Upper lobe of right lung (tissue), 1 donor: ENCODE measurements around the gene CACNA1B. TPM values are rescaled to one million over a fixed set of nuclear protein-coding genes. Genes with fewer than 3 reads are reported as not detected.

ENCODE experiments used
- ATAC-seq: fragments of 200-7000 bp; cut with Tn5 transposase; one replicate; pipeline ENCODE4 v1.9.1; 2020; ENCODE audit warnings: mild to moderate bottlenecking, moderate library complexity
- DNase-seq: peaks from one replicate; pipeline ENCODE4 v3.0.0-alpha.2; 2020
- H3K27ac ChIP-seq: fragments of 200-600 bp; one replicate; pipeline ENCODE4 v1.8.0; 2022
- H3K27me3 ChIP-seq: fragments of 200-600 bp; one replicate; pipeline ENCODE4 v1.8.0; 2022; ENCODE audit warnings: mild to moderate bottlenecking
- H3K36me3 ChIP-seq: fragments of 200-600 bp; one replicate; pipeline ENCODE4 v1.8.0; 2022
- H3K4me1 ChIP-seq: fragments of 200-600 bp; one replicate; pipeline ENCODE4 v1.8.0; 2022
- H3K4me3 ChIP-seq: fragments of 200-600 bp; one replicate; pipeline ENCODE4 v1.8.0; 2022; ENCODE audit warnings: mild to moderate bottlenecking
- H3K9me3 ChIP-seq: fragments of 200-600 bp; one replicate; pipeline ENCODE4 v1.8.0; 2022
- intact Hi-C: fragments of 100-400 bp; cut with DNase I; formaldehyde crosslinking; loops from one replicate; pipeline ENCODE4 v1.11.0; 2022
- total RNA-seq: library from RNA; stranded (reverse); fragmentation: NEBNext Ultra II Directional; extraction: Animal tissue kit (Norgen Biotek cat#: 25700); gene quantifications from one replicate; pipeline ENCODE4 v1.2.1, GENCODE V29; 2021
- TF ChIP-seq, protein P1 (sequence below): fragments of 200-600 bp; IDR thresholded peaks from one replicate; pipeline ENCODE4 v1.8.0; 2022; ENCODE audit warnings: antibody characterized with exemption
- donor health status: DM: no; HTN: yes; CAD: no; lungs with severe emphysema.

Gene CACNA1B
- total RNA-seq, 1 donor from 2014 or later, result 0.29 TPM

DNA sequence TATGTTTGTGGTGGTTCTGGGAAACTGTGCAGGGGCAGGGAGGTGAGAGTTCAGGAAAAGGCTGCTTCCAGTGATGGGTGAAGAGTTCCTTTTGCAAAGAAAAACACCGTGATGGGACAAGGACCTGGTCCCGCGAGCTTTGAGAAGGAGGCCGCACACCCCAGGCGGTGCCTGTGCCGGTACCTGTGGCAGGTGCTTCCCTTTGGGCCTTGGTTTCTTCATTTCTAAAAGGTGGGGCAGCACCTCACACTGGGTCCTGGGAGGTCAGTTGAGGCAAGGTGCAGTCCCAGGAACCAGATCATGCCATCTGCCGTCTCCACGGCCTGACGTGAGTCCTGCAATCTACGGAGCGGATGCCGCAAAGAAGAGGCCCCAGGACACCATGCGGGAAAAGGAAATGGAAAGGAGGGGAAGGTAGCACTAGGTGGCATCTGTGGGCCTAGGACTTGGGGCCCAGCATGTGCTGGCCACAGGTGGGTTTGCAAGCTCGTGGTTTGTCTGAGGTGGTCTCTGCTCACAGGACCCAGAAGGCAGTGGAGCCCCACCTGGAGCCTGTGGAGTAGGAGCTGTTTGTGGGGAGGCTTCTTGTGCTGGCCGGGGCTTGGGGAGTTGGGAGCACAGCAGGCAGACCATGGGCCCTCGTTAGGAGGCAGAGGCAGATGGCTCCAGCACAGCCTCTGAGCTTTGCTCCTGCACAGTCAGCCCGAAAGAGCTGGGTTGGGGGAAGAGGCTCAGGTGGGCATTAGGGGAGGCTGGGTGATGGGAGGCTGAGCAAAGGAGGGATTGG lies 131.6 kb downstream of the CACNA1B start:
- H3K27me3 ChIP-seq, result no peaks in the 10 kb centered on the region
- H3K9me3 ChIP-seq, result no peaks in the 10 kb centered on the region
- H3K4me3 ChIP-seq, result no peak overlapping the region
- H3K27ac ChIP-seq, result no peak overlapping the region
- TF ChIP-seq, protein P1, sequence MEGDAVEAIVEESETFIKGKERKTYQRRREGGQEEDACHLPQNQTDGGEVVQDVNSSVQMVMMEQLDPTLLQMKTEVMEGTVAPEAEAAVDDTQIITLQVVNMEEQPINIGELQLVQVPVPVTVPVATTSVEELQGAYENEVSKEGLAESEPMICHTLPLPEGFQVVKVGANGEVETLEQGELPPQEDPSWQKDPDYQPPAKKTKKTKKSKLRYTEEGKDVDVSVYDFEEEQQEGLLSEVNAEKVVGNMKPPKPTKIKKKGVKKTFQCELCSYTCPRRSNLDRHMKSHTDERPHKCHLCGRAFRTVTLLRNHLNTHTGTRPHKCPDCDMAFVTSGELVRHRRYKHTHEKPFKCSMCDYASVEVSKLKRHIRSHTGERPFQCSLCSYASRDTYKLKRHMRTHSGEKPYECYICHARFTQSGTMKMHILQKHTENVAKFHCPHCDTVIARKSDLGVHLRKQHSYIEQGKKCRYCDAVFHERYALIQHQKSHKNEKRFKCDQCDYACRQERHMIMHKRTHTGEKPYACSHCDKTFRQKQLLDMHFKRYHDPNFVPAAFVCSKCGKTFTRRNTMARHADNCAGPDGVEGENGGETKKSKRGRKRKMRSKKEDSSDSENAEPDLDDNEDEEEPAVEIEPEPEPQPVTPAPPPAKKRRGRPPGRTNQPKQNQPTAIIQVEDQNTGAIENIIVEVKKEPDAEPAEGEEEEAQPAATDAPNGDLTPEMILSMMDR, result no peak
- peak; percentile 48 for DNase-seq
- H3K36me3 ChIP-seq, result no peaks in the 10 kb centered on the region
- intact Hi-C loops, result no loop called here
- H3K4me1 ChIP-seq, result no peaks in the 10 kb centered on the region
- no peak for ATAC-seq

DNA sequence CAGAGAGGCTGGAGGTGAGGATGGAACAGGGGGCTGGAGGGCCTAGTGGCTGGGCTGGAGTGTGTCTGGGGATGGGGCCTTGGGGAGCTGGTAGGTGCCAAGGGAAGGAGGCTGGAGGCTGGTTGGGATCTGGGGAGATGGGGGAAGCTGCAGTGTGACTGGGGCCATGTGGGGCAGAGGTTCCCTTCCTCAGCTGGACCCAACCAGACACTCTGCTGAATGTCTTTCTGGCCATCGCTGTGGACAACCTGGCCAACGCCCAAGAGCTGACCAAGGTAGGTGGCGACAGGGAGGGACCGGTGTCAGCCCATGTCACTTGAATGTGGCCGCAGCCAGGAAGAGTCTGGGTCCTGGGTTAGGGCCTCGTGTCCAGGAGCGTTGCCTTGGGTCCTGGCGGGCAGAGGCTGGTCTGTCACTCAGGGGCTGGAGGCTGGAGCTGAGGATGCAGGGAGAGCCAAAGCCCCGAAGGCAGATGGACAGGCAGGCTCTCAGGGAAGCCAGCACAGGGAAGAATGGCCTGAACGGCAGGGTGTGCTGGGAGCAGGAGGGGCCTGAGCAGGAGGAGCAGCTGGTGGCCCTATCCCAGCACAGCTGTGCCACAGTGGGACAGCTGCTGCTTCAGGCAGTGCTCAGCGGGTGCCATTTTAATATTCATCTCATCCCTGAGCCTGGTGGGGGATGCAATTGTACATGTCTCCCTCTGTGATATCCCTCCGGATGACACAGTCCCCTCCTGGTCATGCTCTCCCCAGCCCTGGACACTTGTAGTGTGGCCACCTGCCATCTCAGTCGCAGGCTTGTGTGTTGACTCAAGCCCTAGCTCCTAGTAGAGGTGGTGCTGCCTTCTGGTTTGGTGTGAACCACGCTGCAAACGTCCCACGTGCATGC lies 132.5 kb downstream of the CACNA1B start:
- intact Hi-C loops, result no loop called here
- DNase-seq (peak; percentile 50), ATAC-seq (no peak)
- H3K9me3 ChIP-seq, result no peaks in the 10 kb centered on the region
- H3K27me3 ChIP-seq, result no peaks in the 10 kb centered on the region
- H3K27ac ChIP-seq, result no peak overlapping the region
- TF ChIP-seq, protein P1, result no peak
- no peak overlapping the region for H3K4me3 ChIP-seq
- no peaks in the 10 kb centered on the region for H3K4me1 ChIP-seq
- H3K36me3 ChIP-seq, result no peaks in the 10 kb centered on the region

DNA sequence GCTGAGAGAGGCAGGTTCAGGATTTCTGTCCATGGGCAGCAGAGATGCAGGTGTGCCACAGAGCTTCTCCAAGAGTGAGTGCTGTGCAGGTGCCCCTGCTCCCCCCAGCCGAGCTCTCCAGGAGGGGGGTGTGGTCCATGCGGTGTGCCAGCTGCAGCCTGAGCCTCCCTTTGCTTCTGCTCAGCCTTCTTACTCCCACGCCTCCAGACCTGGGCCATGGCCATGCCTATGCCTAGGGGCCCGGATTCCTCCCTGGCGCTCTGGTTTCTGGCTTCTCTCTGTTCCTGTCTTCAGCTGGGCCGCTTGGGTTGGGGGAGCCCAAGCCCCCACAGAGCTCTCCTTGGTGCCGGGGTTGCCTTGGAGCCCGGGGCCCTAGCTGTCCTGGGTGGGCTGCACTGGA lies 133.3 kb downstream of the CACNA1B start:
- DNase-seq, result peak; percentile 48
- Histone ChIP-seq H3K27me3 (no peaks in the 10 kb centered on the region), H3K4me1 (no peaks in the 10 kb centered on the region), H3K9me3 (no peaks in the 10 kb centered on the region), H3K4me3 (no peak overlapping the region), H3K27ac (no peak overlapping the region), H3K36me3 (no peaks in the 10 kb centered on the region)
- ATAC-seq, result no peak
- intact Hi-C loops, result no loop called here
- TF ChIP-seq, protein P1, result no peak

DNA sequence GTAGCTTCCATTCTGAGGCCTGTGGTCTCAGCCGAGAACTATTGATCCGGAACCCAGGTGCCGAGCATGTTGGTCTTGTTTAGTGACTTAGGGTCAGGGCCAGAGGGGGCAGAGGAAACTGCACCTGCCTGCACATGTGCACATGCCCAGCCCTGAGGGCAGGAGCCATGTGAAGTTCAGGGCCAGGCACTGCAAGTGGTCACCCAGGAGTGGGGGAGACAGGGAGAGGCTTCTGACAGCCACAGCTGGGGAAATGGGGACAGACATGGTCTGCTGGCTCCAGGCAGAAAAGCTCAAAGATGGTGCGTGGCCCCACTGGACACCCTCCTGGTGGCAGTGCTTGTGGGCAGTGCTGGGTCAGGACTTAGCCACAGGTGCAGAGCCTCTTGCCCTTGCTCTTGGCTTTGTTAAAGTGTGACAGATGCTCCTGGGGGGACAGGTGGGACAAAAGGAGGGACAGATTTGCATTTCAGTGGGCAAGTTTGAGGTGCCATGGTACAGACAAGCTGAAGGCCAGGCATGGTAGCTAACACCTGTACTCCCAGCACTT lies 134.4 kb downstream of the CACNA1B start:
- Histone ChIP-seq H3K27ac (no peak overlapping the region), H3K4me1 (no peaks in the 10 kb centered on the region), H3K4me3 (no peak overlapping the region), H3K36me3 (no peaks in the 10 kb centered on the region), H3K27me3 (no peaks in the 10 kb centered on the region), H3K9me3 (no peaks in the 10 kb centered on the region)
- DNase-seq, result peak; percentile 39
- ATAC-seq, result no peak
- TF ChIP-seq, protein P1, result no peak
- intact Hi-C loops, result no loop called here

DNA sequence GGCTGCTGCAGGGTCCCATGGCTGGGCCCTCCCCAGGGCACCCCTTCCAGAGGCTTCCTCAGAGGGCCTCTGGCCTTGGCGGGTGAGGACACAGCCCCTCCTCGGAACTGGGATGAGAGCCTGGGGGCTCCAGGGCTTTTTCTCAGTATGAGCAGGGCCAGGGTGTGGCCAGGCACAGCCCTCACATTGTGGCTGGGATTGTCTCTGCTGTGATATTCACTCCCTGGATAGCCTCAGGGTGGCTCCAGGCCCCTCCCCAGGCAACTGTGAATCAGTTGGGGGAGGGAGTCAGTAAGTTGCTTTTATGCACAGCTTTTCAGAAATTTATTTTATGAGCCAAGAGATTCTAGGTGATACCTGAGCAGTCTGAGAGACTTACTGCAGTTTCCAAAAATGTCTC lies 135.7 kb downstream of the CACNA1B start:
- H3K27me3 ChIP-seq, result peaks cover 3% of the 10 kb centered on the region
- ATAC-seq, result no peak
- H3K4me3 ChIP-seq, result no peak overlapping the region
- no peaks in the 10 kb centered on the region for H3K4me1 ChIP-seq
- no peaks in the 10 kb centered on the region for H3K36me3 ChIP-seq
- H3K27ac ChIP-seq, result no peak overlapping the region
- H3K9me3 ChIP-seq, result no peaks in the 10 kb centered on the region
- DNase-seq, result no peak
- intact Hi-C loops, result no loop called here
- TF ChIP-seq, protein P1, result no peak
